Skeletal muscle satellite cell (primary cell): Measurements from ENCODE around the gene AHI1. TPM values are rescaled to one million over a fixed set of nuclear protein-coding genes. Genes with fewer than 3 reads are reported as not detected.

Experiments
- H3K27me3 ChIP-seq: 2 replicates; pipeline ENCODE4 v1.7.0; 2013; ENCODE audit warnings: low read length; ENCODE audit not compliant: control insufficient read depth, insufficient read depth
- H3K36me3 ChIP-seq: 2 replicates; pipeline ENCODE4 v1.7.0; 2013; ENCODE audit warnings: mild to moderate bottlenecking, control low read depth, low read length; ENCODE audit not compliant: insufficient read depth
- H3K4me1 ChIP-seq: 2 replicates; pipeline ENCODE4 v1.7.0; 2013; ENCODE audit warnings: low read length; ENCODE audit not compliant: control insufficient read depth, insufficient read depth
- H3K4me2 ChIP-seq: 2 replicates; pipeline ENCODE4 v1.7.0; 2013; ENCODE audit warnings: mild to moderate bottlenecking, low read length
- H3K4me3 ChIP-seq: 2 replicates; pipeline ENCODE4 v1.7.0; 2013; ENCODE audit warnings: low read length
- H3K9ac ChIP-seq: 2 replicates; pipeline ENCODE4 v1.7.0; 2013; ENCODE audit warnings: mild to moderate bottlenecking, low read depth, low read length, moderate library complexity
- H3K9me3 ChIP-seq: replicated peaks from 2 replicates; pipeline ENCODE4 v1.7.0; 2013; ENCODE audit warnings: mild to moderate bottlenecking, control low read depth, low read length
- total RNA-seq: library from RNA; depleted of rRNA; stranded (reverse); fragments of >200 nt; gene quantifications from 2 replicates; pipeline ENCODE4 v1.2.3, GENCODE V29; 2012; rRNA removed

AHI1 gene
- 16.2 and 17.9 TPM in 2 replicates for total RNA-seq

GRCh38 chr6:135497412-135498184 is at the start of gene AHI1:
TSS of gene AHI1 (minus strand) at chr6:135497740. CDS start at chr6:135492237, 5,503 bp downstream.
- H3K9me3 ChIP-seq, result no peaks in the 10 kb centered on the region
- H3K27me3 ChIP-seq, result no peaks in the 10 kb centered on the region
- peak within 1 kb of the TSS; percentile 92 for H3K4me3 ChIP-seq
- no peaks in the 10 kb centered on the region for H3K36me3 ChIP-seq
- peak within 1 kb of the TSS; percentile 86 for H3K4me2 ChIP-seq
- H3K4me1 ChIP-seq, result peaks cover 35% of the 10 kb centered on the region
- H3K9ac ChIP-seq, result peak within 1 kb of the TSS; percentile 95

- Histone ChIP-seq H3K9ac (no peak overlapping the region), H3K4me1 (no peaks in the 10 kb centered on the region), H3K36me3 (no peaks in the 10 kb centered on the region), H3K4me2 (no peak overlapping the region), H3K9me3 (no peaks in the 10 kb centered on the region), H3K27me3 (no peaks in the 10 kb centered on the region), H3K4me3 (no peak overlapping the region)
These were observed 49.3 kb upstream of the AHI1 start for GRCh38 chr6:135546680-135547418.

DNA sequence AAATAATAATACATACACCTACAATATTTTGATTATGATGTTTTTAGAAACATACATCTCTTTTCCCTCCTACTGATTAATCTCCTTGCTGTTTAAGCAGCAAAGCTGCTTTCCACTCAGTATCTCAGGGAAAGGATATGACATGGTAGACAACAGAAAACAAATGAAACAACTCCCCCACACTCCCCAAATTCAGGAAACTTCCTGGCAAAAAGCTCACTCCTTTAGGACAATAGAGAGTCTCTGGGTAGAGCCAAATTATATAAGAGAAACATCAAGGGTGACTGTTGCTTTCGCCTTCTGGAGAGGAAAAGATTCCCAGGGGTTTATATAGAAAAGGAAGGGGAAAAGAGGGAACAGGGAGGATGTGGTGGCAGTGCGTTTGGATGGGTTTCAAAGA is 48.7 kb upstream of the AHI1 start:
- H3K9ac ChIP-seq, result no peak overlapping the region
- no peak overlapping the region for H3K4me2 ChIP-seq
- H3K27me3 ChIP-seq, result no peaks in the 10 kb centered on the region
- no peaks in the 10 kb centered on the region for H3K4me1 ChIP-seq
- H3K9me3 ChIP-seq, result no peaks in the 10 kb centered on the region
- no peaks in the 10 kb centered on the region for H3K36me3 ChIP-seq
- no peak overlapping the region for H3K4me3 ChIP-seq

- H3K9me3 ChIP-seq, result no peaks in the 10 kb centered on the region
- H3K9ac ChIP-seq, result no peak overlapping the region
- H3K4me3 ChIP-seq, result no peak overlapping the region
- no peak overlapping the region for H3K4me2 ChIP-seq
- no peaks in the 10 kb centered on the region for H3K36me3 ChIP-seq
- H3K27me3 ChIP-seq, result no peaks in the 10 kb centered on the region
- H3K4me1 ChIP-seq, result peaks cover 28% of the 10 kb centered on the region
These were observed 42.8 kb upstream of the AHI1 start for GRCh38 chr6:135540207-135540840.

- H3K4me2 ChIP-seq, result peak overlapping the region; percentile 40
- H3K27me3 ChIP-seq, result no peaks in the 10 kb centered on the region
These were observed 40.3 kb upstream of the AHI1 start for GRCh38 chr6:135537741-135538301.

DNA sequence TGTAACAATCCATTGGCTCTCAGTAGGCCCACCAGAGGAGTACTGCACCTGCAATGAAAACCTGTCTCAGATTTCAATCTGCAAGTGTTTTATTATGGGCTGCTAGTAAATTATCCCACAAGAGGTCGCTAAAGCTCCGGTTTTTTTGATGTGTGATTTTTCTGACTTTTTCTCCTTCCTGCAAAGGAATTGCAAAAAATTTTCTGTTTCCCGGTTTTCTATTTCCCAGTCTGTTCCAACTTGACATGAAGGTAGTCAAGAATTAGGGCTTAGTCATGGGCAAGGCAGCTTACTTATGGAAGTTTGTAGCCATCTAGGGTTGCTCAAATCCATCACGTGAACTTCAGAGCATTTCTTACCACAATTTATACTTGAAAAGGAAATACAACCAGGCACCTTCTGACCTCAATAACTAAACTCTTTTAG is 38.5 kb upstream of the AHI1 start:
- Histone ChIP-seq H3K36me3 (no peaks in the 10 kb centered on the region), H3K9ac (no peak overlapping the region), H3K9me3 (no peaks in the 10 kb centered on the region), H3K4me3 (no peak overlapping the region), H3K4me1 (peaks cover 39% of the 10 kb centered on the region), H3K27me3 (no peaks in the 10 kb centered on the region), H3K4me2 (peak overlapping the region; percentile 27)

More at GRCh38 chr6:135537741-135538301, 40.3 kb upstream of the AHI1 start:
- no peaks in the 10 kb centered on the region for H3K36me3 ChIP-seq
- H3K9me3 ChIP-seq, result no peaks in the 10 kb centered on the region
- peaks cover 39% of the 10 kb centered on the region for H3K4me1 ChIP-seq
- H3K4me3 ChIP-seq, result no peak overlapping the region
- H3K9ac ChIP-seq, result peak overlapping the region; percentile 34

GRCh38 chr6:135534773-135535380 is 37.3 kb upstream of the AHI1 start:
- Histone ChIP-seq H3K27me3 (no peaks in the 10 kb centered on the region), H3K4me2 (peak overlapping the region; percentile 24), H3K4me1 (peaks cover 39% of the 10 kb centered on the region), H3K4me3 (no peak overlapping the region), H3K36me3 (no peaks in the 10 kb centered on the region), H3K9me3 (no peaks in the 10 kb centered on the region), H3K9ac (no peak overlapping the region)

DNA sequence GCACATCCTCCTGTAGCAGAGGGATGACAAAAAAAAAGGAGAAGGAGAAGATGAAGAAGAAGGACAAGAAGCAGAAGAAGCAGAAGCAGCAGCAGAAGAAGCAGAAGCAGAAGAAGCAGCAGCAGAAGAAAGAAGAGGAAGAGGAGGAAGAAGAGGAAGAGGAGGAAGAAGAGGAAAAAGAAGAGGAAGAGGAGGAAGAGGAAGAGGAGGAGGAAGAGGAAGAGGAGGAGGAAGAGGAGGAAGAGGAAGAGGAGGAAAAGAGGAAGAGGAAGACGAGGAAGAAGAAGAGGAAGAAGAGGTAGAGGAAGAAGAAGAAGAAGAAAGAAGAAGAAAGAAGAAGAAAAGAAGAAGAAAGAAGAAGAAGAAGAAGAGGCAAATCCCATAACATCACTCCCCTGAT is 35.0 kb upstream of the AHI1 start:
- Histone ChIP-seq H3K4me1 (peaks cover 33% of the 10 kb centered on the region), H3K9ac (no peak overlapping the region), H3K36me3 (no peaks in the 10 kb centered on the region), H3K27me3 (no peaks in the 10 kb centered on the region), H3K9me3 (no peaks in the 10 kb centered on the region), H3K4me3 (no peak overlapping the region), H3K4me2 (no peak overlapping the region)

GRCh38 chr6:135531954-135532490 is 34.5 kb upstream of the AHI1 start:
- Histone ChIP-seq H3K4me3 (no peak overlapping the region), H3K4me2 (no peak overlapping the region), H3K4me1 (peaks cover 28% of the 10 kb centered on the region), H3K9ac (no peak overlapping the region), H3K9me3 (no peaks in the 10 kb centered on the region), H3K36me3 (no peaks in the 10 kb centered on the region), H3K27me3 (no peaks in the 10 kb centered on the region)

DNA sequence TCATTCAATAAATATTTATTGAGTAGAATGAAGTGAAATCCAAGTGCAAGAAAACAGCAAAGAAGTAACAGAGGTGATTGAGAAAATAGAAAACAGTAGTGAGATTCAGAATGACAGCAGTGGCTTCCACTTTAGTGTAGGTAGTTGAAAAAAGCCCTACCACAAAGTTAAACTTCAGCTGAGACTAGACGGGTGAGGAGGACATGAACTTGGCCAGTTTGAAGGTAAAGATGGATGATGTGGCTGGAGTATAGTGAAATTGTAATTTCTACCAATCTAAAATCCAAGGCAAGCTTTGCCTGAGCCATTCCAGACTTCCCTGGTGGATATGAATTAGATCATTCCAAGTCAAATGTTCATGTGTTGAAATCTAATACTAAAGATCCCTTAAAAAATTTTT is 32.6 kb upstream of the AHI1 start:
- Histone ChIP-seq H3K36me3 (no peaks in the 10 kb centered on the region), H3K27me3 (no peaks in the 10 kb centered on the region), H3K9ac (no peak overlapping the region), H3K9me3 (no peaks in the 10 kb centered on the region), H3K4me3 (no peak overlapping the region), H3K4me2 (no peak overlapping the region), H3K4me1 (peaks cover 9% of the 10 kb centered on the region)

GRCh38 chr6:135527960-135528249 is 30.4 kb upstream of the AHI1 start:
- Histone ChIP-seq H3K36me3 (no peaks in the 10 kb centered on the region), H3K27me3 (no peaks in the 10 kb centered on the region), H3K9me3 (no peaks in the 10 kb centered on the region), H3K9ac (no peak overlapping the region), H3K4me1 (no peaks in the 10 kb centered on the region), H3K4me2 (no peak overlapping the region), H3K4me3 (no peak overlapping the region)
